NCI-H2107 treated with DMSO at 0.1 percent for 48 hours (cell line): ENCODE data around the gene NEAT1.

Source experiments
- DNase-seq: peaks from one replicate; lab custom pipeline; 2025; ENCODE audit not compliant: unreplicated experiment; lab: John Stamatoyannopoulos, UW

The NEAT1 gene

GRCh38 chr11:65478388-65479183, 56.0 kb downstream of the NEAT1 start:
- peak; percentile 31 for DNase-seq

GRCh38 chr11:65479184-65480145, 56.9 kb downstream of the NEAT1 start:
- peak; percentile 84 for DNase-seq

DNA sequence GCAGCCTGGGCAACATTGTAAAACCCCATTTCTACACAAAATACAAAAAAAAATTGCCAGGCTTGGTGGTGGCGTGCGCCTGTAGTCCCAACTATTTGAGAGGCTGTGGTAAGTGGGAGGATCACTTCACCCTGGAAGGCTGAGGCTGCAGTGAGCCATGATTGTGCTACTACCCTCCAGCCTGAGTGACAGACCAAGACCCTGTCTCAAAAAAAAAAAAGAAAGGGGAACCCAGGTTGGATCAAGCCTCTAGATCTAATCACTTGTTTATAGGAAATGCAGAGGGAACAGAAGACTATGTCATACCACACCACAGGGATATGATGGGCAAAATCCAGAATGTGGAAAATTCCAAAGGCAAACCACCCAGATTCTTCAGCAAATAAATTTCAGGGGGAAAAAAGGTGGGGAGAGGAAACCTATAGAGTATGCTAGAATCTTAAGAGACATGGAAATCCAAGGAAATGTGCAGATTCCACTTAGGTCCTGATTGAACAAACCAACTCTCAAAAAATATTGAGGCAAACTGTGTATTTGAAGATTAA, 59.8 kb downstream of the NEAT1 start:
- DNase-seq, result no peak

- DNase-seq, result no peak
Measured at GRCh38 chr11:65485920-65486219, 63.3 kb downstream of the NEAT1 start.

- no peak for DNase-seq
Measured at GRCh38 chr11:65486570-65487466, 64.2 kb downstream of the NEAT1 start.

DNA sequence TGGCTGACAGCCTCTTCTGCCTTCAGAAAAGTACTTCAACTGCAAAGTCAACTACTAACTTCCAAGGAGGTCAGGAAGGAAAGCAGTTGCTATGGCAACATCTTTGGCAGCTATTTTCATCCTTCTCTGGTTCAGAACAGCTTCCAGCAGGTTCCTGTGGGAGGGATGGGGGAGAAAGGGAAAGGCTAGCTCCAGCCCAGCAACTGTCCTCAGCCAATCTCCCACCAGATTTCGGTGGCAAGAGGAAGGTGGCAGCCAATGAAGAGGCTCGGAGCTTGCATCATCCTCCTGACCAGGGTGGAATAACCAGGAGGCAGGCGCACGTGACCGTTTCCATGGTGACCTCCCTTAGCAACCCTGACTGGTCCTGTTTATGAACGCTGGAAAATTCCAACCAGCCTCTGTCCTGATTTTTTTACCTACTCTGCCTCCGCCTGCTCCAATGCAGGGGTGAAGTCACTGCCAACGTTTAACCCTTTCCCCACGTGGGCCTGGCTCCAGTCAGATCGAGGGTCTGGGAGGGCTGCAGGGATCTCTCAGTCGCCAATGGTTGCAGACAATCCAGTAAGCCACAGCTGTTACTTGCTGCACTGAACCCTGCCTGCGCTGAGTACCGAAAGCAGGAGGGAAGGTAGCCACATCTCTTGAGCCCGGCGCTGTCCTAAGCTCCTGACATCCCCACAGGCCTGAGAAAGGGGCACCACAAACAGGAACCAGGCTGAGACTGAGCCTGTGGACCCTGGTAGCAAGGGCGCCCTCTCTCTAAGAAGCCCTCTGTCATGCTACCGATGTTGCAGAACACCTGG, 65.1 kb downstream of the NEAT1 start:
- peak; percentile 97 for DNase-seq

DNA sequence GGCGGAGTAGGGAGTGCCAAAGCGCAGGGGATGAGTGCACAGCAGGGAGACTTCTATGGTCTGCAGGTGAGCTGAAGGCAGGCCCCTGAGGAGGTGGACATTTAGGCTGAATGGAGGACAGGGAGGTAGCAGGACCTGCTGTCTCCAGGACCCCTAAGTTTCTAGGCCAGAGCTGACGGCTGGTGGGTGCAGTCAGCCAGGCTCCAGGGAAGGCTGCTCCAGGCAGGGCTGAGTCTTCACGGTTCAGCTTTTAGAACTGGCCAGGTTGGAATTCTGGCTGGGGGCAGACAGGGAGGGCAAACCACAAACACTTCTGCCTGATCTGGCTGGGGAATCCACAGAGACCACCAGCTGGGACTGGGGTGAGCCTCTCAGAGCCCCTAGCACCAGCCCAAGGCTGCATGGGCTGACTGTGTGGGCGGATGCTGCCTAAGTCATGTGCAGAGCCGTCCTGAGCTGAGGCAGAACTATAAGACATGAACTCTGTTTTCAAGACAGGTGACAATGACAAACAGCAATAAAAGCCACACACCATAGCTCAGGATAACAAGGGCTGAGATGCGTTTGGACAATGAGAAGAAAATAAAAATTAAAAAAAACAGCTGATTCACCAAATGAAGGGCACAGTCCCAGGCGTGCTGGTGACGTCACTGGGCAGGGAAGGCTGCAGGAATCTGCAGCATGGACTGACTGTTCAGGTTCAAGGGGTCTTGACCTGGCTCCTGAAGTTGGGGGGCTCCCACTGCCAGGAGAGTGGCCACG, 65.9 kb downstream of the NEAT1 start:
- DNase-seq, result peak; percentile 67

GRCh38 chr11:65489035-65489705, 66.6 kb downstream of the NEAT1 start:
- no peak for DNase-seq

GRCh38 chr11:65489706-65490320, 67.2 kb downstream of the NEAT1 start:
- no peak for DNase-seq

GRCh38 chr11:65491163-65491465, 68.5 kb downstream of the NEAT1 start:
- no peak for DNase-seq

GRCh38 chr11:65491614-65492386, 69.2 kb downstream of the NEAT1 start:
- DNase-seq, result peak; percentile 97

- no peak for DNase-seq
Measured at GRCh38 chr11:65492387-65492636, 69.7 kb downstream of the NEAT1 start.

- peak; percentile 72 for DNase-seq
Measured at GRCh38 chr11:65492637-65493366, 70.2 kb downstream of the NEAT1 start.

DNA sequence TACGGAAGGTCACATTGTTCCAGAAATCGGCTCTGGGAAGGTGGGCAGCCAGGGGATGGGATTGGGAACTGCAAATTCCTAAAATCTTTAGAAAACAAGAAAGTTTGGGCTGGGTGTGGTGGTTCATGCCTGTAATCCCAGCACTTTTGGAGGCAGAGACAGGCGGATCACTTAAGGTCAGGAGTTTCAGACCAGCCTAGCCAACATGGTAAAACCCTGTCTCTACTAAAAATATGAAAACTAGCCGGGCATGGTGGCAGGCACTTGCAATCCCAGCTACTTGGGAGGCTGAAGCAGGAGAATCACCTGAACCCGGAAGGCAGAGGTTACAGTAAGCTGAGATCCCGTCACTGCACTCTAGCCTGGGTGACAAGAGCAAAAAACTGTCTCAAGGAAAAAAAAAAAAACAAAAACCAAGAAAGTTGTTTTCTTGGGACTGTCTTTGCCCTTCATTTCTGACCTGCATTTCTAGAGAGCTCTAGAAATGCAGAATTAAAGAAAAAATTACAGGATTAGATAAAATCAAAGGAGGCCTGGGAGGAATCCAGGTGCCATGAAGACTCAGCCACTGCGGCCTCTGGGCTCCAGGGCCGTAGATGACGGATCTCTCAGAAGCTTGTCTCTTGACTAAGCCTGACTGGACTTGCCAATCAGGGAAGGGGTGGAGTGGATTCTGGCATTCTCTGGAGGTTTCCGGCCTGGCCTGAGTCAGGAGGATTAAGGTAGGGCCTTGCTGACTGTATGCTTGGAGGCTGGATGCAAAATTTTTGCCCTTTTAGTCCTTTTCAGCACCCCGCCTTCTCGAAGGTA, 71.0 kb downstream of the NEAT1 start:
- no peak for DNase-seq
